ENCODE results near the gene BCL11B.

The BCL11B gene

DNA sequence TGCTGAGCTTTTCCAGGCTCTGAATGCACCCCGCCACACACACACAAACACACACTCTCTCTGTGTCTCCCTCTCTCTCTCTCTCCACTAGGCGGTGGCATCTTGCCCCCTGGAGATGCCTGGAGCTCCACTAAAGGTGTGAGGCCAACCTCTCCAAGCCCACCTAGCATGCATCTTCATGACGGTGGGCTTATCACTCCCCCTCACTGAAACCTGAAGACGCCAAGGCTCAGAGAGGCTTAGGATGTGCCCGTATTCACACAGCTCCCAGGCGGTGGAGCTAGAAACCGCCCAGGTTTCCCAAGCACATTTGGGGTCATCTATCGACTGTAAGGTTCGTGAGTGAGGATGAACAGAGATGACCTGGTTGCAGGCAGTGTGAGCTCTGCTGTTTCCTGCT is 42.6 kb upstream of the BCL11B start:
- peaks cover 20% of the 10 kb centered on the region; the same call in 1 of the 2 replicates for H3K27me3 ChIP-seq (ENCODE audit: insufficient read depth, low read length)
- H3K4me1 ChIP-seq (ENCODE audit: control insufficient read depth, insufficient read depth, low read length, unreplicated experiment): no peaks in the 10 kb centered on the region
- H2AFZ ChIP-seq (ENCODE audit: low read length, unreplicated experiment): no peak overlapping the region
- no peaks in the 10 kb centered on the region for H3K79me2 ChIP-seq (ENCODE audit: control insufficient read depth, insufficient read depth, low read length, unreplicated experiment)
- no peak overlapping the region for H3K27ac ChIP-seq (ENCODE audit: low read depth, low read length)
- H3K36me3 ChIP-seq (ENCODE audit: insufficient read depth, low read length): no peaks in the 10 kb centered on the region
- no peak overlapping the region for H3K4me3 ChIP-seq (ENCODE audit: low read depth, low read length)

DNA sequence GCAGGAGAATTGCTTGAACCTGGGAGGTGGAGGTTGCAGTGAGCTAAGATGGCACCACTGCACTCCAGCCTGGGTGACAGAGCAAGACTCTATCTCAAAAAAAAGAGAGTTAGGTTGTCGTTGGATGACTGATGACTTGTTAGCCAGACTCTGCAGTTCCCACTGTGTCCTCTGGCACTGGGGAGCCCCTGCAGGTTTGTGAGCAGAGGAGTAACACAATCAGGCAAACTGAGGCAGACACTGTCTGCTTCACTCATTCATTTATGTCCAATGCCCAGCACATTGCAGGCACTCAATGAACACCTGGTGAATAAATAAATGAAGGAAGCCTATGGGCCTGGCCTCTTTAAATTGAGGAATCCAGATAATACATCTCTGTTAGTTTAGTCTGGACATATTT is 41.2 kb upstream of the BCL11B start:
- Histone ChIP-seq H3K79me2 (ENCODE audit: control insufficient read depth, insufficient read depth, low read length, unreplicated experiment) (no peaks in the 10 kb centered on the region), H3K36me3 (ENCODE audit: insufficient read depth, low read length) (no peaks in the 10 kb centered on the region), H3K4me3 (ENCODE audit: low read depth, low read length) (no peak overlapping the region), H2AFZ (ENCODE audit: low read length, unreplicated experiment) (no peak overlapping the region), H3K27me3 (ENCODE audit: insufficient read depth, low read length) (peaks cover 20% of the 10 kb centered on the region; the same call in 1 of the 2 replicates), H3K27ac (ENCODE audit: low read depth, low read length) (no peak overlapping the region), H3K4me1 (ENCODE audit: control insufficient read depth, insufficient read depth, low read length, unreplicated experiment) (no peaks in the 10 kb centered on the region)

DNA sequence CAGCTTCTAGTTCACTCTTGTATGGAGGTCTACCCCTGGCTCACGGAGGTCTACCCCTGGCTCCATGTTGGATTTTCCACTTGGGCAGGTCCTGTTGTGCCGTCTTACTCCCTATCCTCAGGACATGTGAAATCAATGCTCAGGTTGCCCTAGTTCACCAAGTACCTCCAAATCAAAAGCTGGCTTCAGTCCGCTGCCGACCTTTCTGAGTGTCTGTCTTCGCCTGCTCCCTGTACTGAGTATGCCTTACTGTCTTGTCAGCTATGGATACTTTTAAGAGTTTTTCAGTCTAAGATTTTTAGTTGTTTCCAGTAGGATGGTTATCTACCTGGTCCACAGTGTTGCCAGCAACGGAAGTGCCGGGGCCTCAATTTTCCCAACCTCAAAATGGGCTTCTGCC is 40.1 kb upstream of the BCL11B start:
- Histone ChIP-seq H3K4me1 (ENCODE audit: control insufficient read depth, insufficient read depth, low read length, unreplicated experiment) (no peaks in the 10 kb centered on the region), H3K27me3 (ENCODE audit: insufficient read depth, low read length) (peaks cover 25% of the 10 kb centered on the region; the same call in 1 of the 2 replicates), H2AFZ (ENCODE audit: low read length, unreplicated experiment) (no peak overlapping the region), H3K36me3 (ENCODE audit: insufficient read depth, low read length) (no peaks in the 10 kb centered on the region), H3K79me2 (ENCODE audit: control insufficient read depth, insufficient read depth, low read length, unreplicated experiment) (no peaks in the 10 kb centered on the region), H3K27ac (ENCODE audit: low read depth, low read length) (no peak overlapping the region), H3K4me3 (ENCODE audit: low read depth, low read length) (no peak overlapping the region)

DNA sequence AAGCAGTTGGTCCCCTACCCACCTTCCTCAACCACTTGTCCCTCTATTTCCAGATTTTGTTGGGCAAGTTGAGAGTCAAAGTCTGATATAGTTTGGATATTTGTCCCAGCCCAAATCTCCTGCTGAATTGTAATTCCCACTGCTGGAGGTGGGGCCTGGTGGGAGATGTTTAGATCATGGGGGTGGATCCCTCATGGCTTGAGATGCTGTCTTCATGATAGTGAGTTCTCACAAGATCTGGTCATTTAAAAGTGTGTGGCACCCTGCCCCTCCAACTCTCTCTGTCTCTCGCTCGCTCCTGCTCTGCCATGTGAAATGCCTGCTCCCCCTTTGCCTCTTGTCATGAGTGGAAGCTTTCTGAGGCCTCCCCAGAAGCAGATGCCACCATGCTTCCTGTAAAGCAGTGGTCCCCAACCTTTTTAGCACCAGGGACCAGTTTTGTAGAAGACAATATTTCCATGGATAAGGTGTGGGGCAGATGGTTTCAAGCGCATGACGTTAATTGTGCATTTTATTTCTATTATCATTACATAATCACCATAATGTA is 37.3 kb upstream of the BCL11B start:
- Histone ChIP-seq H3K79me2 (ENCODE audit: control insufficient read depth, insufficient read depth, low read length, unreplicated experiment) (no peaks in the 10 kb centered on the region), H3K27ac (ENCODE audit: low read depth, low read length) (no peak overlapping the region), H3K36me3 (ENCODE audit: insufficient read depth, low read length) (no peaks in the 10 kb centered on the region), H2AFZ (ENCODE audit: low read length, unreplicated experiment) (no peak overlapping the region), H3K27me3 (ENCODE audit: insufficient read depth, low read length) (peaks cover 22% of the 10 kb centered on the region; the same call in 1 of the 2 replicates), H3K4me1 (ENCODE audit: control insufficient read depth, insufficient read depth, low read length, unreplicated experiment) (no peaks in the 10 kb centered on the region), H3K4me3 (ENCODE audit: low read depth, low read length) (no peak overlapping the region)

DNA sequence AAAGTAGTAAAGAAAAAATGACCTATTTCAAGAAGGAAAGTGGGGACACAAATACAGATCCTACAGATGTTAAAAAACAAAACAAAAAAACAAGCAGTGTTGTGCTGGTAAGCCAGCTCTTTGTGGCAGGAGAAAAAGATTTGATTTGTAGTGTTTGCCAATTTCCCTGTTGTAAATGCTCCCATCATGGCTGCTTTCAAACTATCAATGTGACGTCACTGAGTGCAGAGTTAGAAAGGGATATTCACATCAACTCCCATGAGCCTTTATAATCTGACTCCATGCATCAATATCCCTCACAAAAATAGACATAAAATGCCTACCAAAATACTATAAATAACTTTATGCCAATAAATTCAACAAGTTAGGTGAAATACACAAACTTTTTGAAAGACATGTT is 32.2 kb upstream of the BCL11B start:
- no peaks in the 10 kb centered on the region for H3K36me3 ChIP-seq (ENCODE audit: insufficient read depth, low read length)
- no peak overlapping the region for H3K27ac ChIP-seq (ENCODE audit: low read depth, low read length)
- H3K79me2 ChIP-seq (ENCODE audit: control insufficient read depth, insufficient read depth, low read length, unreplicated experiment): no peaks in the 10 kb centered on the region
- no peak overlapping the region for H2AFZ ChIP-seq (ENCODE audit: low read length, unreplicated experiment)
- H3K4me3 ChIP-seq (ENCODE audit: low read depth, low read length): no peak overlapping the region
- peaks cover 9% of the 10 kb centered on the region; the same call in 1 of the 2 replicates for H3K27me3 ChIP-seq (ENCODE audit: insufficient read depth, low read length)
- no peaks in the 10 kb centered on the region for H3K4me1 ChIP-seq (ENCODE audit: control insufficient read depth, insufficient read depth, low read length, unreplicated experiment)

DNA sequence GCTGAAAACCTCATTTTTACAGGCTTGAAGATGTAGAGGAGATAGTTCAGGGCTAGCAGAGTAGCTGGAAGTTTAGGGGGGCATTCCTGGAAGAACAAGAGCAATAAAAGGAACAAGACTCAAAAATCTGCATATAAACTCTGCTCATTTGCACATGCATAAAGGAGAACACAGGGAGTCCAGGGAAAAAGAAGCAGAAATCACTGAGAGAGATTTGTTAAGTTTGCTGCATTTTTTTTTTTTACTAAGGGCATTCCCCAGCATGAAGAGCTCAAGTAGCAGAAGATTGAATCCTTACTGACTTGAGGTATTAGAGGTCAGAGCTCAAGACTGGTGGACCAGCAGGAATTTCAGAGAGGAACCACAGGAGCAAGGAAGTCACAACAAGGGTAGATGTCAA is 28.2 kb upstream of the BCL11B start:
- no peak overlapping the region for H3K27ac ChIP-seq (ENCODE audit: low read depth, low read length)
- no peak overlapping the region for H2AFZ ChIP-seq (ENCODE audit: low read length, unreplicated experiment)
- no peak overlapping the region for H3K4me3 ChIP-seq (ENCODE audit: low read depth, low read length)

DNA sequence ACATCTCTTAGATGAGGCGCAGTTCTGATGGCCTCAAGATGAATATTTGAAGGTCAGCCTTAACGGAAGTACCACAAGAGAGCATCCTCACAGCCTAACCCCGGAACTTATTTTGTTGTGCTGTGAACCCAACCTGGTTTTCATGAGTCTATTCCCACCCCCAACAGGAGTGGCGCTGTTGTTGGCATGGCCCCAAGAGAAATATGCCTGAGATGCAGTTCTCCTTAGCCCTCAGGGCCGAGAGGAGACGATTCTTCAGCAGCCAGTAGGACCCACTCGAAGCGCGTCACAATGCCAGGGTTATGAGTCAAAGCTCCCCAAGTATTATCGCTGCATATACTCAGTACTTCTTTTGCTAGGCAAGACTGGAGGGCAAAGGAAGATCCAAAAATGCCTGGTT is 24.5 kb upstream of the BCL11B start:
- Histone ChIP-seq H3K27me3 (ENCODE audit: insufficient read depth, low read length) (peaks cover 3% of the 10 kb centered on the region; the same call in 1 of the 2 replicates), H3K27ac (ENCODE audit: low read depth, low read length) (no peak overlapping the region), H2AFZ (ENCODE audit: low read length, unreplicated experiment) (no peak overlapping the region), H3K36me3 (ENCODE audit: insufficient read depth, low read length) (no peaks in the 10 kb centered on the region), H3K79me2 (ENCODE audit: control insufficient read depth, insufficient read depth, low read length, unreplicated experiment) (no peaks in the 10 kb centered on the region), H3K4me3 (ENCODE audit: low read depth, low read length) (no peak overlapping the region), H3K4me1 (ENCODE audit: control insufficient read depth, insufficient read depth, low read length, unreplicated experiment) (no peaks in the 10 kb centered on the region)

More for the DNA sequence above, 28.2 kb upstream of the BCL11B start:
- Histone ChIP-seq H3K79me2 (ENCODE audit: control insufficient read depth, insufficient read depth, low read length, unreplicated experiment) (no peaks in the 10 kb centered on the region), H3K27me3 (ENCODE audit: insufficient read depth, low read length) (no peaks in the 10 kb centered on the region), H3K36me3 (ENCODE audit: insufficient read depth, low read length) (no peaks in the 10 kb centered on the region), H3K4me1 (ENCODE audit: control insufficient read depth, insufficient read depth, low read length, unreplicated experiment) (no peaks in the 10 kb centered on the region)

DNA sequence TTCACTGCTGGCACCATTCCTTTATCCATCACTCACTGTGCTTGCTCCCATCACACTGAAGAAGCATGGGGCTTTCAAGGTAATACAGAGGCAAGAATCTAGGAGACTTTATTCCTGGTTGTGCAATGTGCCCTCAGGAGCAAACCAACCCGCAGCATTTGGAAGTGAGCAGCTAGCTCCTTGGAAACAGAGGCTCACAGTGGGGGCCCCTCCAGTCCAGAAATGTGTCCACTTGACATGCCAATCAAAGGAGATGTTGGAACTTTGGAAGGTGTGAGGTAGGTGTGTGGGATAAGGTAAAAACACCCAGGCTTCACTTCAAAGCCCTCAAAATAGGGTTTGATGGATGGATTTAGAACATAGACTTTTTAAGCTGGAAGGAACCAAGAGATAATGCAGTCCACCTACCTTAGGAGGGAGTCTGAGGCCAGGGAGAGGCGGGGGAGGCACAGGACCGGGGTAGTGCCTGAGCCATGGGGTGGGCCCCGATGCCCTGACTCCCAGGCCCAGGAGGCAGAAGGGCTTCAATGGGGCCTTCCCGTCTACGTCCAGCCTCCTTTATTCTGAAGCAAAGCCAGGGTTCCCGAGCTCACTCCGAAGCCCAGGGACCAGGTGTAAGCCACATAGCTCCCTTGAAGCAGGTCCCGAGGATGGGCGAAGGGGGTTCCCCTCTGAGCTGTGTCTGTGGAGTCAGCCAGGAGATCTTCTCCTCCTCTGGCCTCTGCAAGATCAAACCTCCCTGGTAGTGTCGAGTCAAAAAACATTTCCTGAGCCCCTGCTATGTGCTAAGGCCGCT is 17.6 kb upstream of the BCL11B start:
- no peak overlapping the region for H3K4me3 ChIP-seq (ENCODE audit: low read depth, low read length)
- no peaks in the 10 kb centered on the region for H3K36me3 ChIP-seq (ENCODE audit: insufficient read depth, low read length)
- H3K79me2 ChIP-seq (ENCODE audit: control insufficient read depth, insufficient read depth, low read length, unreplicated experiment): no peaks in the 10 kb centered on the region
- H2AFZ ChIP-seq (ENCODE audit: low read length, unreplicated experiment): no peak overlapping the region
- peaks cover 33% of the 10 kb centered on the region for H3K27me3 ChIP-seq (ENCODE audit: insufficient read depth, low read length)
- H3K27ac ChIP-seq (ENCODE audit: low read depth, low read length): no peak overlapping the region
- no peaks in the 10 kb centered on the region for H3K4me1 ChIP-seq (ENCODE audit: control insufficient read depth, insufficient read depth, low read length, unreplicated experiment)

DNA sequence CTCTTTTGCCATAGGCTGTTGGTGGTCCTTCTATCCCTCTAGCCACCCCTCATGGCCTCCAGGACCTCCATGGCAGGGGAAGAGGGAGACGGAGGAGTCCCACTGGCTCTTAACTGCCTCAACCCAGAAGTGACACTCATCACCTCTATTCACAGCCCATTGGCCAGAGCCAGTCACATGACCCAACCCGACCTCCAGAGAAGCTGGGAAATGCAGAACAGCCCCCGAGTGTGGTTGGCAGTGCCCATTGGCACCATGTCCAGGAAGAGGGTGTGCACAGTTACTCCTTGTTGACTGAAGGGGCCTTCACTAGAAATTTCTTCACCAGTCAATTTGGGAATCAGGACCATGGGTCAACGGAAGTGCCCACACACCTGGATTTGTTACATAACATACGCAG is 17.0 kb upstream of the BCL11B start:
- no peaks in the 10 kb centered on the region for H3K36me3 ChIP-seq (ENCODE audit: insufficient read depth, low read length)
- no peak overlapping the region for H3K4me3 ChIP-seq (ENCODE audit: low read depth, low read length)
- no peaks in the 10 kb centered on the region for H3K4me1 ChIP-seq (ENCODE audit: control insufficient read depth, insufficient read depth, low read length, unreplicated experiment)
- H3K27ac ChIP-seq (ENCODE audit: low read depth, low read length): no peak overlapping the region
- no peaks in the 10 kb centered on the region for H3K79me2 ChIP-seq (ENCODE audit: control insufficient read depth, insufficient read depth, low read length, unreplicated experiment)
- H3K27me3 ChIP-seq (ENCODE audit: insufficient read depth, low read length): peaks cover 36% of the 10 kb centered on the region
- no peak overlapping the region for H2AFZ ChIP-seq (ENCODE audit: low read length, unreplicated experiment)

DNA sequence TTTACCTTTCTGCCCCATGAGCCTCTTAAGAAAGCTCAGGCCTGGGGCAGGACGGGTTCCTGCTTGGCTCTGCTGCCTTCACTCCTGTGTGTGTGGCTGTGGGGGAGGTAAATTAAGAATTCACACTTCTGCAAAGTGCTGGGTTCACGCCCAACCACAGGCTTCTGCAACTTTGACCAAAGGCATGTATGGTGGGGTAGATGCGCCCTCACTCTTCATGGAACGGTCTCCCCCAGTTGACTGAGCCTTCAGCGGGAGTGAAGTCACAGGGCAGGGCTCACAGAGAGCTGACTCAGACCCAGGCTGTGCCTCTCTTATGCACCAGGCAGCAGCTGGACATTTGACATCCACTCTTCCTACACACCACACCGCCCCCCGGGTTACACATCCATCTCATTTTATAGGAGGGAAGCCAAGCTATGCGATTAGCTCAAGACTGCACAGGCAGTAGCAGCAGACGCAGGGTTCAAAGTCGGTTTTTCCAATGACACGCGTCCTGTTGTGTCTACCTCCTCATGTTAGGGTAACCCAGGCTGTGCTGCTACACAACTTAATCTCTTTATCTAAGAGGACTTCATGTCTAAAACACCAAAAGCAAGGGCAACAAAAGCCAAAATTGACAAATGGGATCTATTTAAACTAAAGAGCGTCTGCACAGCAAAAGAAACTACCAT is 15.4 kb upstream of the BCL11B start:
- peaks cover 39% of the 10 kb centered on the region for H3K27me3 ChIP-seq (ENCODE audit: insufficient read depth, low read length)
- no peak overlapping the region for H3K27ac ChIP-seq (ENCODE audit: low read depth, low read length)
- no peaks in the 10 kb centered on the region for H3K36me3 ChIP-seq (ENCODE audit: insufficient read depth, low read length)
- H3K4me1 ChIP-seq (ENCODE audit: control insufficient read depth, insufficient read depth, low read length, unreplicated experiment): no peaks in the 10 kb centered on the region
- peak overlapping the region; percentile 18; the same call in 1 of the 2 replicates for H3K4me3 ChIP-seq (ENCODE audit: low read depth, low read length)
- no peak overlapping the region for H2AFZ ChIP-seq (ENCODE audit: low read length, unreplicated experiment)
- no peaks in the 10 kb centered on the region for H3K79me2 ChIP-seq (ENCODE audit: control insufficient read depth, insufficient read depth, low read length, unreplicated experiment)

Data from ACC112 (cell line).